ENCODE results near the gene SGK1.

DNA sequence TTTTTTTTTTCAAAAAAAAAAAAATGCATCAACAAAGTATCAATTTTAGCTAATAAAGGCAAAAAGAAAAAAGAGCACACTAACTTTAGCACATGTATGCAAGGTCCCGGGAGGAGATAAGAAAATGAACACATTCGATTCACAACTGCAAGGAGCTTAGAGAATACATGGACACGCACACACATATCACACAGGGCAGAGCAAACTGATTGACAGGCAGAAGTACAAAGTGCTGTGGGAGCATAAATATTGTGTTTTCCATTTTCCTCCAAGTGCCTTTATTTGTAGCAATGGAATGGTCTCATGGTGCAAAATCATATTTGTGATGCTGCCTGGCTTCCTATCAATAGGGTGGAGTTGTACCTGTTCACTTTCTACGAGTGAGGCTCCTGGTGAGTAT, 63.8 kb downstream of the SGK1 start:
- no peak for TF ChIP-seq CTCF (IDR thresholded peaks at IDR 0.05)
- no peak for TF ChIP-seq ATF2 (CRISPR knock-in tag; IDR thresholded peaks at IDR 0.05; ENCODE audit: borderline replicate concordance, low read depth)
- TF ChIP-seq FOXP1 (CRISPR knock-in tag; IDR thresholded peaks at IDR 0.05; ENCODE audit: borderline replicate concordance) = no peak
